Caco-2 (cell line): ENCODE data around the gene AATK. TPM values are rescaled to one million over a fixed set of nuclear protein-coding genes. Genes with fewer than 3 reads are reported as not detected.

Experiments
- BruUV-seq: library from RNA; stranded (reverse); fragments of 400-500 nt; replicated peaks from 2 replicates; lab custom pipeline; 2021; lab: Mats Ljungman, UMichigan
- CTCF ChIA-PET: fragments of 300-600 bp; sonication (Branson Sonifier 250); formaldehyde crosslinking; loops from one replicate; lab custom pipeline; 2022; ENCODE audit warnings: antibody characterized with exemption; lab: Charles Lee
- POLR2A ChIA-PET: fragments of 300-600 bp; sonication (Branson Sonifier 250); formaldehyde crosslinking; loops from one replicate; lab custom pipeline; 2022; ENCODE audit warnings: antibody characterized with exemption; lab: Charles Lee
- DNase-seq, 2 experiments: peaks; one replicate each; pipeline versions ENCODE4 v3.0.0 to v3.0.0-alpha.2; 2020 to 2022
- H3K27me3 ChIP-seq: replicated peaks from 2 replicates; pipeline ENCODE4 v1.6.0; 2011; ENCODE audit warnings: low read length; ENCODE audit not compliant: control insufficient read depth, insufficient read depth
- H3K36me3 ChIP-seq: 2 replicates; pipeline ENCODE4 v1.5.1; 2011; ENCODE audit warnings: low read length; ENCODE audit not compliant: control insufficient read depth, insufficient read depth
- H3K4me1 ChIP-seq: fragments of 250-450 bp; sonication (Bioruptor Pico); 2 replicates; pipeline ENCODE4 v1.5.1; 2020; ENCODE audit warnings: mild to moderate bottlenecking
- H3K4me3 ChIP-seq: 2 replicates; pipeline ENCODE4 v1.5.1; 2011; ENCODE audit warnings: low read depth, mild to moderate bottlenecking, control low read depth, low read length
- H3K9me3 ChIP-seq: fragments of 250-450 bp; sonication (Bioruptor Pico); 2 replicates; pipeline ENCODE4 v1.5.1; 2020; ENCODE audit warnings: mild to moderate bottlenecking, moderate library complexity
- H3K27ac Mint-ChIP-seq: one replicate; pipeline ENCODE4 v1.8.0; 2022; ENCODE audit warnings: mixed read lengths; ENCODE audit not compliant: unreplicated experiment
- H3K27me3 Mint-ChIP-seq: one replicate; pipeline ENCODE4 v1.8.0; 2022; ENCODE audit warnings: mixed read lengths; ENCODE audit not compliant: insufficient read depth, unreplicated experiment
- H3K36me3 Mint-ChIP-seq: one replicate; pipeline ENCODE4 v1.8.0; 2022; ENCODE audit warnings: mild to moderate bottlenecking, mixed read lengths; ENCODE audit not compliant: insufficient read depth, unreplicated experiment
- H3K4me1 Mint-ChIP-seq: one replicate; pipeline ENCODE4 v1.8.0; 2022; ENCODE audit warnings: low read depth, mixed read lengths; ENCODE audit not compliant: unreplicated experiment
- H3K4me3 Mint-ChIP-seq: one replicate; pipeline ENCODE4 v1.8.0; 2022; ENCODE audit warnings: mild to moderate bottlenecking, moderate library complexity, mixed read lengths; ENCODE audit not compliant: unreplicated experiment
- H3K9me3 Mint-ChIP-seq: one replicate; pipeline ENCODE4 v1.8.0; 2022; ENCODE audit warnings: mixed read lengths; ENCODE audit not compliant: unreplicated experiment
- intact Hi-C: fragments of 100-400 bp; cut with micrococcal nuclease; formaldehyde crosslinking; loops from one replicate; pipeline ENCODE4 v1.10.0; 2022; ENCODE audit not compliant: unreplicated experiment
- total RNA-seq: library from RNA; stranded (reverse); gene quantifications from 2 replicates; pipeline ENCODE4 v1.2.3, GENCODE V29; 2022
- TF ChIP-seq, protein P1 (sequence below), 2 experiments: fragments of 200-600 bp in 1 of 2; IDR thresholded peaks; 1 replicate in 1 of 2; 2 replicates in 1 of 2; pipeline versions ENCODE4 v1.5.1 to v1.8.0; 2011 to 2022; ENCODE audit warnings: antibody characterized with exemption in 1 of 2, control low read depth in 1 of 2, inconsistent platforms in 1 of 2, low read depth in 1 of 2, low read length in 1 of 2, mild to moderate bottlenecking in 1 of 2, moderate library complexity in 1 of 2; ENCODE audit not compliant: insufficient read depth in 1 of 2, severe bottlenecking in 1 of 2, unreplicated experiment in 1 of 2

Gene AATK
- total RNA-seq, 1 experiment from 2014 or later = 26.6 TPM

DNA sequence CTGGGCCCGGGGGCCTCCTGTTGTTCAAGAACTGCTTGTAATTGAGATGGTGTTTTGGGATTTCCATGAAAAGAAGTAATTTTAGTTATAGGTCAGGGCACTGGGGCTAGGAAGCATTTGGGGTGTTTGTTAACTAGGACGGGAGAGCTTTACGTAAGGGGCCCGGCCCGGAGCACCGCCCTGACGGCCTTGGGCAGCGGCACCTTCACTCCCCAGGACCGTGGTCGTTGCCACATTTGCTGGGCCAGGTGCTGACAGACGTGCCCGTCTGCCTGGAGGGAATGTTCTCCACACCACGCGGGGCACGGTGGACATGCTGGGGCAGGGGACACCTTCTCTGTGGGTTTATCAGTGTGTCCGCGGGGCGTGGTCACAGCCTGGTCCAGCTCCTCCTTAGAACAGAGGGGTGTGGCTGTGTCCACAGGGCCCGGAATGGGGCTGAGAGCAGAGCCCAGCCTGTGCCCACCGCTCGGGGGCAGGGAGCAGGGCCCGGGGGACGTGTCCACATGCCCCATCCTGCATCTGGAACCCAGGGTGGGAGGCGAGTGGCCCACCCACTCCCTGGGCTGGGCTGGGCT is 73.4 kb downstream of the AATK start:
- H3K4me1 ChIP-seq = peaks cover 15% of the 10 kb centered on the region
- Mint-ChIP-seq H3K9me3 (no peaks in the 10 kb centered on the region), H3K27me3 (no peaks in the 10 kb centered on the region), H3K4me3 (no peak overlapping the region), H3K4me1 (no peaks in the 10 kb centered on the region), H3K27ac (no peak overlapping the region), H3K36me3 (peaks cover 6% of the 10 kb centered on the region)
- TF ChIP-seq, protein P1, sequence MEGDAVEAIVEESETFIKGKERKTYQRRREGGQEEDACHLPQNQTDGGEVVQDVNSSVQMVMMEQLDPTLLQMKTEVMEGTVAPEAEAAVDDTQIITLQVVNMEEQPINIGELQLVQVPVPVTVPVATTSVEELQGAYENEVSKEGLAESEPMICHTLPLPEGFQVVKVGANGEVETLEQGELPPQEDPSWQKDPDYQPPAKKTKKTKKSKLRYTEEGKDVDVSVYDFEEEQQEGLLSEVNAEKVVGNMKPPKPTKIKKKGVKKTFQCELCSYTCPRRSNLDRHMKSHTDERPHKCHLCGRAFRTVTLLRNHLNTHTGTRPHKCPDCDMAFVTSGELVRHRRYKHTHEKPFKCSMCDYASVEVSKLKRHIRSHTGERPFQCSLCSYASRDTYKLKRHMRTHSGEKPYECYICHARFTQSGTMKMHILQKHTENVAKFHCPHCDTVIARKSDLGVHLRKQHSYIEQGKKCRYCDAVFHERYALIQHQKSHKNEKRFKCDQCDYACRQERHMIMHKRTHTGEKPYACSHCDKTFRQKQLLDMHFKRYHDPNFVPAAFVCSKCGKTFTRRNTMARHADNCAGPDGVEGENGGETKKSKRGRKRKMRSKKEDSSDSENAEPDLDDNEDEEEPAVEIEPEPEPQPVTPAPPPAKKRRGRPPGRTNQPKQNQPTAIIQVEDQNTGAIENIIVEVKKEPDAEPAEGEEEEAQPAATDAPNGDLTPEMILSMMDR (IDR thresholded peaks at IDR 0.05; ENCODE audit: insufficient read depth in 1 of 2, low read depth in 1 of 2, low read length in 1 of 2, severe bottlenecking in 1 of 2, unreplicated experiment in 1 of 2) = no peak
- no peak overlapping the region for H3K4me3 ChIP-seq
- intact Hi-C loops = no loop called here
- POLR2A ChIA-PET = no interaction called here
- no peaks in the 10 kb centered on the region for H3K9me3 ChIP-seq
- DNase-seq = no peak
- no peaks in the 10 kb centered on the region; the same call in 1 of the 2 replicates for H3K36me3 ChIP-seq
- CTCF ChIA-PET = interaction anchor here (0.5 kb wide), 1 partner anchor 70 kb away, joined by 5 read pairs; no protein-coding TSS in a partner anchor
- no TSS peak for BruUV-seq
- no peaks in the 10 kb centered on the region for H3K27me3 ChIP-seq

DNA sequence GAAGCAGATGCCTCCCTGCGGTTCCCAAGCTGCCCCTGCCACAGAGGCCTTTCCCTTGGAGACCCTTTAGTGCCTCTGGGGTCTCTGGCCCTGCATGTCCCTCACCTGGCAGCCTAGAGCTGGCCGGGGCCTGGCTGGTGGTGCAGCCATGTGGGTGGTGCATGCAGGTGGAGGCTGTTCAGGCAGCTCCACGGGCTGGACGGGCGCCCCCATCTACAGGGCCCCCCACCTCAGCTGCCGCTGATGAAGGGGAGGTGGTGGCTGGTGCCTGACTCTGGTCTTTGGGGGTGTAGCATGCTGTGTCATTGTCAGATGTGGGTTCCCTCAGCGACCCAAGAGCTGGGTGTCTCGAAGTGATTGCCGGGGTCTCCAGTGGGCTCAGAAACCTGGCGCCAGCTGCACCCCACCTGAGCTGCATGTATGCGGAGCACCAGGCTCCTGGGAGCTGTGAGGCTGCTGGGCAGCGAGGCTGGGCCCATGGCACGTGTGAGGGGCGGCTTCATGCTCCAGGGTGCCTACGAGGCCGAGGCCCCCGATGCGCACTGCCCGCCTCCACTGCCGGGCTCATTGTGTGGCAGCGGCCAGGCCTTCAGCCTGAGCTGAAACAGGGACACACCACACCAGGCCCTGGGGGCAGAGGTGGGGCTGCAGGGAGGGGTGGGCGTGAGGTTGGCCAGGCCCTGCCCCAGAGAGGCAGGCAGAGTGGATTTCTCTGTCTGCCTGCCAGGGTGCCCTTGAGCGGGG is 74.1 kb downstream of the AATK start:
- Mint-ChIP-seq H3K36me3 (peaks cover 8% of the 10 kb centered on the region), H3K9me3 (no peaks in the 10 kb centered on the region), H3K27me3 (no peaks in the 10 kb centered on the region), H3K4me3 (no peak overlapping the region), H3K27ac (no peak overlapping the region), H3K4me1 (no peaks in the 10 kb centered on the region)
- ChIA-PET POLR2A (no interaction called here), CTCF (interaction anchor here (0.5 kb wide), 1 partner anchor 70 kb away, joined by 5 read pairs; no protein-coding TSS in a partner anchor)
- BruUV-seq = no TSS peak
- Histone ChIP-seq H3K27me3 (no peaks in the 10 kb centered on the region), H3K36me3 (no peaks in the 10 kb centered on the region; the same call in 1 of the 2 replicates), H3K4me3 (no peak overlapping the region), H3K9me3 (no peaks in the 10 kb centered on the region), H3K4me1 (peaks cover 15% of the 10 kb centered on the region)
- no peak for DNase-seq
- intact Hi-C loops = no loop called here
- TF ChIP-seq, protein P1 (IDR thresholded peaks at IDR 0.05; ENCODE audit: insufficient read depth in 1 of 2, low read depth in 1 of 2, low read length in 1 of 2, severe bottlenecking in 1 of 2, unreplicated experiment in 1 of 2) = no peak

DNA sequence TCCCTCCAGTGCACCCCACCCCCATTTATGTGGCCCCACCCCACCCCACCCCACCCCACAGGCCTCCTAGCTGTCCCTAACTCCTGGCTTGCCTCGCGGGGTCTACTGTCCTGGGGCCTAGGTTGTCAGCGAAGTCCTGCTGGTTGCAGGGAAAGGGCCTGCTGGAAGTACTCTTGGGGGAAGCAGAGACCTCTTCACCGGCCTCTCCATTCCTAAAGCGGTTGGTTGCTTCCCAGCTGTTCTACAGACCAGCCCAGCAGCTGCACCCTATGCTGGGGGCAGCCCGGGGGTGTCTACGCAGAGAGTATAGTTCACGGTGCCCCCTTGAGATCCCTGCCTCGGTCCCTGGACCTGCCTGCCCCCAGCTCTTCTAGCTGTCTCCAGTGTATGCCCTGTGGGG is 74.9 kb downstream of the AATK start:
- Mint-ChIP-seq H3K27ac (no peak overlapping the region), H3K9me3 (no peaks in the 10 kb centered on the region), H3K4me3 (no peak overlapping the region), H3K36me3 (peaks cover 15% of the 10 kb centered on the region), H3K4me1 (no peaks in the 10 kb centered on the region), H3K27me3 (no peaks in the 10 kb centered on the region)
- DNase-seq = no peak
- Histone ChIP-seq H3K27me3 (no peaks in the 10 kb centered on the region), H3K9me3 (no peaks in the 10 kb centered on the region), H3K4me3 (no peak overlapping the region), H3K36me3 (no peaks in the 10 kb centered on the region; the same call in 1 of the 2 replicates), H3K4me1 (peaks cover 15% of the 10 kb centered on the region)
- intact Hi-C loops = no loop called here
- BruUV-seq = no TSS peak
- ChIA-PET CTCF (no interaction called here), POLR2A (interaction anchor here (0.7 kb wide), 1 partner anchor 422 kb away, joined by 3 read pairs; no protein-coding TSS in a partner anchor)
- TF ChIP-seq, protein P1 (IDR thresholded peaks at IDR 0.05; ENCODE audit: insufficient read depth in 1 of 2, low read depth in 1 of 2, low read length in 1 of 2, severe bottlenecking in 1 of 2, unreplicated experiment in 1 of 2) = no peak
